Measurements from ENCODE around the gene APOL1. TPM values are rescaled to one million over a fixed set of nuclear protein-coding genes. Genes with fewer than 3 reads are reported as not detected.
A peak's percentile ranks its signal among the peaks of the same experiment; 100 is the strongest.
"Not testable (repeated sequence)": the region's sequence is repeated elsewhere in the genome, so short reads cannot be mapped to it uniquely, and the experiment has no call there.

Gene APOL1
- total and polyA plus RNA-seq, 2 of the 13 experiments (the other 11 are each of a cell fraction or from before 2014, with no cell fraction given), result 20.3 to 75.0 TPM

- TF ChIP-seq RARA (CRISPR knock-in tag; IDR thresholded peaks at IDR 0.05) (peak; percentile 92), STAT6 (CRISPR knock-in tag; IDR thresholded peaks at IDR 0.05; ENCODE audit: borderline replicate concordance) (peak; percentile 65; the same call in 1 of the 2 replicates), NR2F2 (IDR thresholded peaks at IDR 0.05; ENCODE audit: borderline replicate concordance, low read depth) (peak; percentile 56), MLX (CRISPR knock-in tag; IDR thresholded peaks at IDR 0.05) (peak; percentile 86), GATAD1 (CRISPR knock-in tag; IDR thresholded peaks at IDR 0.05) (peak; percentile 56; the same call in 1 of the 2 replicates), FOXP1 (IDR thresholded peaks at IDR 0.05) (peak; percentile 39; the same call in 1 of the 2 replicates), FOXP1 (CRISPR knock-in tag; IDR thresholded peaks at IDR 0.05) (peak; percentile 84; the same call in 1 of the 2 replicates), ETV5 (CRISPR knock-in tag; IDR thresholded peaks at IDR 0.05; ENCODE audit: borderline replicate concordance) (peak; percentile 85), ZNF451 (CRISPR knock-in tag; IDR thresholded peaks at IDR 0.05) (0 out of 2 replicates have a peak, but pooled peaks have one; percentile 37), ARID4A (CRISPR knock-in tag; IDR thresholded peaks at IDR 0.05; ENCODE audit: borderline replicate concordance) (peak; percentile 52; the same call in 1 of the 2 replicates), ARNTL (CRISPR knock-in tag; IDR thresholded peaks at IDR 0.05) (peak; percentile 86), CREB1 (CRISPR knock-in tag; IDR thresholded peaks at IDR 0.05) (peak; percentile 79), MIXL1 (CRISPR knock-in tag; IDR thresholded peaks at IDR 0.05) (peak; percentile 58; the same call in 1 of the 2 replicates), MED13 (CRISPR knock-in tag; IDR thresholded peaks at IDR 0.05) (0 out of 2 replicates have a peak, but pooled peaks have one; percentile 55), ZBTB7B (CRISPR knock-in tag; IDR thresholded peaks at IDR 0.05) (peak; percentile 95), ATF3 (CRISPR knock-in tag; IDR thresholded peaks at IDR 0.05) (0 out of 2 replicates have a peak, but pooled peaks have one; percentile 13), ZNF782 (CRISPR knock-in tag; IDR thresholded peaks at IDR 0.05; ENCODE audit: borderline replicate concordance) (peak; percentile 68; the same call in 1 of the 2 replicates), SP4 (CRISPR knock-in tag; IDR thresholded peaks at IDR 0.05) (peak; percentile 60; the same call in 1 of the 2 replicates), TFE3 (CRISPR knock-in tag; IDR thresholded peaks at IDR 0.05) (peak; percentile 52; the same call in 1 of the 2 replicates), ZNF354B (CRISPR knock-in tag; IDR thresholded peaks at IDR 0.05) (0 out of 2 replicates have a peak, but pooled peaks have one; percentile 0), TCF7 (IDR thresholded peaks at IDR 0.05; ENCODE audit: low read depth) (peak; percentile 67)
- not testable (repeated sequence) for TF ChIP-seq CREB1 (IDR thresholded peaks at IDR 0.05)
Measured at GRCh38 chr22:36251979-36252608, 839 bp upstream of the APOL1 start (continued).
